Right hindlimb (tissue), 1 donor: ENCODE results near the gene RBBP6.
A peak's percentile ranks its signal among the peaks of the same experiment; 100 is the strongest.

Experiments used
- DNase-seq: peaks from one replicate; pipeline ENCODE4 v3.0.0-alpha.2; 2018

RBBP6 gene

GRCh38 chr16:24524855-24525677, 14.3 kb upstream of the RBBP6 start:
- no peak for DNase-seq

GRCh38 chr16:24525970-24526559, 13.3 kb upstream of the RBBP6 start:
- DNase-seq: no peak

- no peak for DNase-seq
Measured at GRCh38 chr16:24526701-24527495, 12.5 kb upstream of the RBBP6 start.

GRCh38 chr16:24531166-24531565, 8.2 kb upstream of the RBBP6 start:
- no peak for DNase-seq

- no peak for DNase-seq
Measured at GRCh38 chr16:24534620-24535019, 4.7 kb upstream of the RBBP6 start.

- DNase-seq: no peak
Measured at GRCh38 chr16:24535827-24536226, 3.5 kb upstream of the RBBP6 start.

- no peak for DNase-seq
Measured at GRCh38 chr16:24536671-24537070, 2.7 kb upstream of the RBBP6 start.

- no peak for DNase-seq
Measured at GRCh38 chr16:24537474-24538337, 1.7 kb upstream of the RBBP6 start.

- DNase-seq: no peak
Measured at GRCh38 chr16:24538756-24539294, 541 bp upstream of the RBBP6 start.

GRCh38 chr16:24539850-24540601, 660 bp downstream of the RBBP6 start:
- DNase-seq: no peak

GRCh38 chr16:24540602-24541210, 1.3 kb downstream of the RBBP6 start:
- DNase-seq: peak; percentile 26

- no peak for DNase-seq
Measured at GRCh38 chr16:24541233-24541933, 2.0 kb downstream of the RBBP6 start.

- DNase-seq: no peak
Measured at GRCh38 chr16:24543949-24544348, 4.6 kb downstream of the RBBP6 start.

- DNase-seq: no peak
Measured at GRCh38 chr16:24544640-24545039, 5.3 kb downstream of the RBBP6 start.

- DNase-seq: no peak
Measured at GRCh38 chr16:24550295-24550694, 10.9 kb downstream of the RBBP6 start.

- no peak for DNase-seq
Measured at GRCh38 chr16:24552705-24553246, 13.4 kb downstream of the RBBP6 start.

GRCh38 chr16:24553983-24554382, 14.6 kb downstream of the RBBP6 start:
- no peak for DNase-seq

GRCh38 chr16:24555346-24555872, 16.0 kb downstream of the RBBP6 start:
- no peak for DNase-seq

- DNase-seq: no peak
Measured at GRCh38 chr16:24562811-24563210, 23.4 kb downstream of the RBBP6 start.

- DNase-seq: no peak
Measured at GRCh38 chr16:24568392-24568791, 29.0 kb downstream of the RBBP6 start.
